GM12865 (cell line): Measurements from ENCODE around the gene CSMD2.

Experiments used
- DNase-seq: peaks from one replicate; pipeline ENCODE4 v3.0.0; 2010; ENCODE audit warnings: low read depth
- H3K4me3 ChIP-seq: 2 replicates; pipeline ENCODE4 v1.5.1; 2011; ENCODE audit warnings: mild to moderate bottlenecking, low read depth, low read length, control low read depth
- CTCF ChIP-seq: IDR thresholded peaks from 2 replicates; pipeline ENCODE4 v1.5.1; 2011; ENCODE audit warnings: low read length, control low read depth, low read depth, inconsistent platforms; ENCODE audit not compliant: insufficient read depth; ENCODE audit errors: missing control alignments

CSMD2 gene

GRCh38 chr1:33686551-33686950, 478.5 kb downstream of the CSMD2 start:
- DNase-seq, result no peak
- no peak overlapping the region for H3K4me3 ChIP-seq
- TF ChIP-seq CTCF, result no peak

GRCh38 chr1:33685256-33685655, 479.8 kb downstream of the CSMD2 start:
- TF ChIP-seq CTCF, result no peak
- H3K4me3 ChIP-seq, result no peak overlapping the region
- no peak for DNase-seq

DNA sequence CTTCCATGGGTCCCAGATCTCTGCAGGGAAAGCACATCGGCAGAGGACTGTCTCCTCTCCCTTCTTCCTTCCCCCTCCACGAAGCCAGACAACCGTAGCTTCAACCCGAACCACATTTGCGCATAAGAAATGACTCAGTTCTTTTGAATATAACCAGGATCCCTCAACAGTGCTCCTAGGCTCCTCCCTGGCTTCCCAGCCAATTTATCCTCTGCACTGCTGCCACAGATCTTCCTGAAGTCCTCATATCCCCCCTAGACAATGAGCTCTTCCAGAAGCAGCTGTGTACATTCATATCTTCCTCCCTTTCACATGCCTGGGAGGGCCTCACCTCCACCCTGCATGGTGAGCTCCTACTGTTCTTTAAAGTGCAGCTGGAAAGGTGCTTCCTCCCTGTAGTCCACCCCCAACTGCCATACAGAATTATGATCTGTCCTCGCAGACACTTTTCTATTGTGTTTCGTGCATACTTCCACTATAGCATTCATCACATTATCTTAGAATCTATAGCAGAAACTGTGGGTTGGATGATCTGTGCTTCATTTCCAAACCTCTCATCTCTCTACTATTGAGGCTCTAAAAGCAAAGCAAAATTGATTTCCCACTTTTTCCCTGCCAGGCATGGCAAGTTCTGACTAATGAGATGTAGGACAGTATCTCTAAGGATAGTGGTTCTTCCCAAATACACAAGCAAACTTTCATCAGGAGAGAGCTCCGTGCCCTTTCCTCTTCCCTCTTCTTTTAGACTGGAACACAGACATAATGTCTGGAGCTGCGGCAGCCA, 480.4 kb downstream of the CSMD2 start:
- H3K4me3 ChIP-seq, result no peak overlapping the region

GRCh38 chr1:33683913-33684312, 481.1 kb downstream of the CSMD2 start:
- DNase-seq, result no peak
- TF ChIP-seq CTCF, result no peak
- no peak overlapping the region for H3K4me3 ChIP-seq

More for the DNA sequence above, 480.4 kb downstream of the CSMD2 start:
- TF ChIP-seq CTCF, result no peak
- DNase-seq, result no peak

- DNase-seq, result no peak
- no peak for TF ChIP-seq CTCF
- H3K4me3 ChIP-seq, result no peak overlapping the region
Observed at GRCh38 chr1:33682371-33682770, 482.7 kb downstream of the CSMD2 start.

DNA sequence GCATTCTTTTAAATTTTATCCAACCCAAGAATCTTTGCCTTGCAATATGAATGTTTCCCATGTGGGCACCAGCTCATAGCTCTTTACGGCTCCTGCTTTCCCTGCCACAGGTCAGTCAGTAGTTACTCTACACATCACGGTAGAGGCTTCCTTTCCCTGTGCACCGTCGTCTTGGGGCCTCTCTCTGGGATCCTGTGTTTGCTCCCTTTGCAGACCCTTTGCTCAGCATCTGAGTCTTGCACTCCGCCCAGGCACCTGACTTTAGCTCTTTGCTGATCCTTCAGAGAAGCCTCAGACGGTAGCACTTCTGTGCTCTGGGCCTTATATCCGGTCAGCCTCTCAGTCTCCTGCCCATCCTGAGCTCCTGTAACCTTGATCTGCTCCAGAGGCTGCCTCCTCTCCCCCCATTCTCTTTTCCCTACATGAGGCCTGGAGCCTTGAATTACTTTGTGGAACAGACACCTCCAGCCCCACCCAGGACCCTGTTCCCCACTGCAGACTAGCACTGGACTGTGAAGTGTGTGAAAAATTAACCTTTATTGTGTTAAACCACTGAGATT, 484.7 kb downstream of the CSMD2 start:
- DNase-seq, result no peak
- no peak for TF ChIP-seq CTCF
- no peak overlapping the region for H3K4me3 ChIP-seq

GRCh38 chr1:33670567-33670966, 494.5 kb downstream of the CSMD2 start:
- no peak for DNase-seq
- TF ChIP-seq CTCF, result no peak
- no peak overlapping the region for H3K4me3 ChIP-seq
